Activated CD4-positive, alpha-beta T cell treated with anti-CD3 and anti-CD28 coated beads for 1 hour (primary cell): ENCODE results near the gene DNAAF1.
"Not testable (repeated sequence)": the region's sequence is repeated elsewhere in the genome, so short reads cannot be mapped to it uniquely, and the experiment has no call there.

Source experiments
- DNase-seq: peaks from one replicate; pipeline ENCODE4 v3.0.0-alpha.2; 2020

DNAAF1 gene

GRCh38 chr16:84214451-84215066 lies 69.5 kb downstream of the DNAAF1 start:
- DNase-seq, result no peak

GRCh38 chr16:84215531-84215930 lies 70.4 kb downstream of the DNAAF1 start:
- no peak for DNase-seq

- not testable (repeated sequence) for DNase-seq
Measured at GRCh38 chr16:84216144-84216543, 71.0 kb downstream of the DNAAF1 start.

- DNase-seq, result no peak
Measured at GRCh38 chr16:84218176-84218823, 73.2 kb downstream of the DNAAF1 start.

- no peak for DNase-seq
Measured at GRCh38 chr16:84218956-84219355, 73.8 kb downstream of the DNAAF1 start.

- no peak for DNase-seq
Measured at GRCh38 chr16:84220851-84221250, 75.7 kb downstream of the DNAAF1 start.

- DNase-seq, result no peak
Measured at GRCh38 chr16:84223456-84223855, 78.3 kb downstream of the DNAAF1 start.

- no peak for DNase-seq
Measured at GRCh38 chr16:84224554-84224953, 79.4 kb downstream of the DNAAF1 start.

GRCh38 chr16:84225126-84225525 lies 80.0 kb downstream of the DNAAF1 start:
- DNase-seq, result no peak

GRCh38 chr16:84225571-84225970 lies 80.5 kb downstream of the DNAAF1 start:
- no peak for DNase-seq

- DNase-seq, result no peak
Measured at GRCh38 chr16:84226026-84226425, 80.9 kb downstream of the DNAAF1 start.
